Stimulated activated CD4-positive, alpha-beta T cell treated with anti-CD3 and anti-CD28 coated beads, TNF-alpha, amount 100 ng/mL, for 24 hours (primary cell): ENCODE results near the gene GID4.

Experiments
- DNase-seq, 3 experiments: peaks; one replicate each; pipeline ENCODE4 v3.0.0-alpha.2; 2020; ENCODE audit warnings: low read depth in 3 of 3

The GID4 gene

DNA sequence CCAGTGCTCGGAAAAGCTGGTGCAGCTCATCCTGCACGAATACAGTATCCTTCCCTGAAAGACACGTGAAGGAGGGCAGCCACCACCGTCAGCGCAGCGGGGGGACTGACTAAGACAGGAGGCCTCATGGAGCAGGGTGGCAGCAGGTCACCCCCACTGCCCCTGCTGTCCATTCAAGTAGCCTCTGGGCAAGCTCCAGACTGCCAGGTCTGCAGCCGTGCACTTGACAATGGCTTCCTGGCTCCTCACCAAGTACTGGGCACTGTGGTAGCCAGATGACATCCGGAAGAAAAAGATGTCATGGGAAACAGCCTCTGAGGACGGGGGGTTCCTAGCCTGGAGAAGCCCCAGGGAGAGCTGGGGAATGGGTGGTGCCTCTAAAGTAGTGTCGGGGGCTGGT lies 61.4 kb downstream of the GID4 start:
- no peak for DNase-seq

DNA sequence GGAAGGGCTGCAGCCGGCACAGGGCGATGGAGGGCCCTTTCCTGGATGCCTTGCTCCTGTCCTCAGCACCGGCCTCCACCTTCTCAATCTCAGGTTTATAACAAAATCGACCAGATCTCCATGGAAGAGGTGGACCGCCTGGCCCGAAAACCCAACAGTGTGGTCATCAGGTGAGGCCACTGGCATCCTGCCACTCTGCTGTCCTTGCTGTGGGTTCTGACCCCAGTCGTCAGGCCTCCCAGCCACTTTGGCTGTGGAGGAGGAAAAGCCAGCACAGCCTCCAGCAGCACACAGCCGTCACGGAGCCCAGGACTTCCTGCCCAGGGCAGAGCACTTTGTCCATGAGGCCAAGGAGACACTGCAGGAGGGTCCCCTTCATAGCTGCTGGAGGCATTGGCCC lies 62.6 kb downstream of the GID4 start:
- no peak for DNase-seq

DNA sequence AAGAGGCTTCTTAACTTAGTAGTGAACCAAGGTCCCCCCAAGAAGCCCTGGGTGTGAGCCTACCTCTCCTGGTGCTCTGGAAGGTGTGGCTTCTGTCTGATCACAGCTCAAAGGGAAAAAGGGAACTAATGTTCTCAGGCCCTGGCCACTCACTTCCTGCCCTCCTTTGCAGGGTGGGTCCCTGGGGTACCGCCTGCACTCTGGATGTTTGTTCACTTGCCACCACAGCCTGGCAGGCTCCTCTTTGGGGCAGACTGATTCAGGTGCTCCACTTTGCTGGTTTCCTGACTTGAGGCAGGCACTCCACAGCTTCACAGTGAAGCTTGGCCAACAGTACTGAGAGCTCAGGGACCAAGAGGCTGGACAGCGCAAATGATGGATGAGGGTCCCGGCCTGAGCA lies 63.4 kb downstream of the GID4 start:
- DNase-seq: no peak

DNA sequence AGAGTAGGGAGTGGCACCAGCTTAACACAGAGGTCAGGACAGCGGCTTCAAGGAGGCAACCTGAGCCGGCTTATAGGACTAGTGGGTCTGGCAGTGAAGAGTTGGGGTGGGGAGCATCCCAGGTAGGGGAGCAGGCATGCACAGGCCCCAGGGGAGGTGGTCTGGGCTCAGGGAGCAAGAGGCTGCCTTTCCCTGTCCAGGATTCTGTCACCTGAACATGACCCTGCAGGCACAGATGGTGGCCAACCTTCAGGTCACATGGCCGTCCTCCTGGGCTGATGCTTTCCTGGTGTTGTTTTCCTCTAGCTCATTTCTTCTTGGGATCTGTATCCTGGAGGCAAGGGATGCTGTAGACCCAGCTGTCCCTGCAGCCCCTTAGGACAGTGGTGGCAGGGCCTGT lies 65.8 kb downstream of the GID4 start:
- no peak for DNase-seq

DNA sequence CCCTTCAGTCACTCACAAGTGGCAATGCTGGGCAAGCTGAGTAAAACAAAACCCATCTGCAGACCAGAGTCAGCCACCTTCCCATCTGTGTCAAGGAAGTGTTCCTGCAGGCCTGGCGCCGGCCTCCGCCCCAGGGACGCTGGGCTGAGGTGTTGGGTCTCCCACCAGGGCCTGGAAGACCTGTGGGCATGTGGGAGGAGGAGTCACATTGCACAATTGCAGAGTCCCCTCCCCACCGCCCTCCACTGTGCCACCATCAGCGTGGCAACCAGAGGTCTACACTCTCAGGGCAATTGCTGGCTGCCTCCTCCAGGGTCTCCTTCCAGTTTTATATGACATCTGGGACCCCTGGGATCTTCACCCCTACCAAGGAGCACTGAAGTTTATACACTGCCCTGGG lies 66.4 kb downstream of the GID4 start:
- DNase-seq: no peak

DNA sequence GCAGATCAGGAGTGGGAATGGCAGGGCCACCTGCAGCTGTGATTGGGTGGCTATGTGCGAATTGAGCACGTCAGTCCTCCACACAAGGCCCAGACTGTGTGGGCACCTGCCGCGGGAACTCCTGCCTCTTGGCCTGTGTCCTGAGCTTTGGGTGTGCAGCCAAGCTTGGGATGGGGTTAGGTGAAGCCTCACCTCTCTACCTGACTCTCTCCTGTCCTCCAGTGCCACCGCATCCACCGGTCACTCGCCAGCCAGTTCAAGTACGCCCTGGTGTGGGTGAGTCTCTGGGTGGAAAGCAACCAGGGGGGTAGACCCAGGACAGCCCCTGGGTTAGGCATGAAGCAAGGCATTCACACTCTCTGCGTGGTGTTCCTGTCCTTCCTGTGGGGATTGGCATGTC lies 67.0 kb downstream of the GID4 start:
- DNase-seq: no peak

DNA sequence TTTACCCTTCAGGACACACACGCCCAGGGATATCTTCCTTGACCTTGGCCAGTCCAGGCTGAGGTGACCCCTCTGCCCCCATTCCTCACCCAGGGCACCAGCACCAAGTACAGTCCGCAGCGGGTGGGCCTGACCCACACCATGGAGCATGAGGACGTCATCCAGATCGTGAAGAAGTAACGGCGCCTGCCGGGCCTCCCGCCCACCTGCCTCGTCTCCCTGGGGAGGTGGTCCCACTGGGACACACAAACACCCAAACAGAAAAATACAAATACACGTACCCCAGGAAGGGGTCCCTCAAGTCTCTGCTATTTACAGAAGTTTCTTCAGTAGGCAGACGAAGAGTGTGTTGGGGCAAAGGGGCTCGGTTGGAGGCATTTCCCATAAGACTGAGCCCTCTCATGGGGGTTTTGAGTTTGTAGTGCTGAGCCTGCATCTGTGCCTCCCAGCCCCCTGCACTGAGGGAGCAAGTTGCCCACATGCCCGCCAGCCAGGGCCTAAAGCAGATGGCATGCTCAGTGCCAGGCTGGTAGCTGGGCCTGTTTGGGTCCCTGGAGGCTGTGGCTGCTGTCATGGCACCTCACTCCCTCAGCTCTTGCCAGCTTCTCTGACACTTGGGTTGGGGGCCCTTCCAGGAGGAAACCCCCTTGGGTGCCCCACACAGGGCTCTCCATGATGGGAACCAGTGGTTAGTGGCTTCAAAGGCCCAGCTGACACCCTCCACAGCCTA lies 68.0 kb downstream of the GID4 start:
- no peak for DNase-seq

DNA sequence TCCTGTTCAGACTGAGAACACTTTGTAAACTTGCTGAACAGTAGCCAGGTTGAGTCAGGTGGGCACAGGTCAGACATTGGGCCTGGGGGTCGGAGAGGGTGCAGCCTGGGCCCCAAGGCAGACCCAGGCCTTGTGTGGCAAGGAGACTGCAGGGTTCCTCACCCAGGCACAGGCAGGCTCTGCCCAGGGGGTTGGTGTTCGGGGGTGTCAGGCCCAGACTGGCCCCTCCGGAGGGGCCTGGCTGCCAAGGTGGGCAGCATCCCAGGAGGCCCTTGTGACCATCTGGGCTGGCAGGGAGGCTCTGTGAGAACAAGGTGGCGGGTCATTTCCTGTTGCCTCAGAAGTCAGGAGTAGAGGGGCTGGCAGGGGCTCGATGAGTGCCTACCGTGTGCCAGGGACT lies 68.8 kb downstream of the GID4 start:
- DNase-seq: no peak

DNA sequence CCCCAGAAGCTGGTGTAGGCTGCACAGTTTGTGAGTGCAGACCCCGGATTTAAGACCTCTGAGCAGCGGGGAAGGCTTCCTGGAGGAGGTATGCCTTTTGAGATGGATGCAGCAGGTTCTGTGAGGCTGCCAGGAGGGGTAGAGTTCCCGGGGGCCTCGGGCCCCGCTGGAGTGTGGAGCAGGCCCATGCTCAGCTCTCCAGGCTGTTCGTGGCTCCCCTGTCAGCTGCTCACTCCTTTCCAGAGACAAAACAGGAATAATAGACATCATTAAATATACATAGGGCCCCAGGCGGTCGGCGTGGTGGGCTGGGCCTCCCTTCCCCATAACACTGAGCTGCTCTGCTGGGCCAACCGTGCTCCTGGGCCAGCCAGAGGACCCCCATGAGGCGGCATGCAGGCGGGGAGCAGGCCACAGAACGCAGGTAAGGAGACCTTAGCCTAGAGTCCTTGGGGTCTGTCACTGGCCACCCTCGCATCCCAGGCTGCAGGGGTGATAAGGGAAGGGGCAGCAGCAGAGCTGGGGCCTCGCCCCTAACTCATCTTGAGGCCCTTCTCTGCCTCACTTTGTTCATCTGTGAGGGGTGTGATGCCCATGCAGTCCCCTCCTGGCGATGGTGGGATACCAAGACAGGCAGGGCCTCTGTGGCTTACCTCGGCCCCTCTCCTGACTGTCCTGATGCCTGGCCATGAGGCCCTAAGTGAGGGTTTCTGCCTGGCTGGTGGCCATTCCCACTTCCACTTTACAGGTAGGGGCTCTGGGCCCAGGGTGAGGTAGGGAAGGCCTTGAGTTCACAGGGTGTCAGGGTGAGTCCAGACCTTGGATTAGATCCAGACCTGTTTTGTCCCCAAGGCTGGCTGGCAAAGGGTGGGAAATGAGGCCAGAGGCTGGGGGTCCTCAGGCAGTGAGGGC lies 69.4 kb downstream of the GID4 start, which contains the start of gene MYO15A:
Gene MYO15A (plus strand): TSS at position 356 of the 912 bp plus-strand sequence. CDS start 10,045 bp downstream, outside the sequence.
- DNase-seq: no peak

DNA sequence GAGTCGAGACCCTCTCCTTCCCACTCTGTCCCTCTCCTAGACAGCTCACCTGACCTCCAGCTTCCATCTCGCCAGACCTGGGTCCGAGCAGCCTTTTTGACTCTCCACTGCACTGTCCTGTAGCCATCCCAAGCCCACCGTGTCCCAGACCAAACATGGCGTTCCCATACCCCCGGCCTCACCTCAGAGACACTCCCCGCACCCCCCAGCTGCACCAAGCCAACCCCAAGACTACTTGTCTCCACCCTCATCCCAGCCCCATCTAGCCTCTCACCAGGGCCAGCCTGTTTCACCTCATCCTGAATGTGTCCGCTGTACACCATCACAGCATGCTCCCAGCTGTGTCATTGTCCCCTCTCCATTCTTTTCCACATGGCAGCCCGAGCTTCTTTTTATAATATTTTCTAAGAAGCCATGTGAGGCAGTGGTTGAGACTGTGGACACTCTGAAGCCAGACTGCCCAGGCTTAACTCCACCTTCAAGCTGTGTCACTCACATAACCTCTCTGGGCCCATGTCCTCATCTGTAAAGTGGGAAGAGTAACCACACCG lies 70.8 kb downstream of the GID4 start:
- DNase-seq: no peak

DNA sequence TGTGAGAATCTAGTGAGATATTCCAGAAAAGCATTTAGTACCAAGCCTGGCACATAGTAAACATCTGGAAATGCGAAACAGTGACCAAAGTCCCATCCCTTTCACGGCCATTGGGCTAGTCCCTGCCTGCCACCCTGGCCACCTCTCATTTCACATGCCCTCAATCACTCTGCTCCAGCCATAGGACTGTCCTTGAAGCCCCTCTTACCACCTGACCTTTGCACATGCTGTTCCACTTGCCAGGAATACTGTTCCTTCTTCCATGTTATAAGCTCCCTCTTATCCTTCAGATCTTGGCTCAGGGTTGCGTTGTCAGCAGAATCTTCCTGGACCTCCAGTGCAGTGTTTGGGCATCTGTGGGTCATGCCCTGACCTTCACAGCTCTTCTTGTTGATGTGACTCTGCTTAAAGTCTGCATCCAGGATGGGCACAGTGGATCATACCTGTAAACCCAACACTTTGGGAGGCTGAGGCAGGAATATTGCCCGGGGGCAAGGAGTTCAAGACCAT lies 71.5 kb downstream of the GID4 start:
- no peak for DNase-seq

DNA sequence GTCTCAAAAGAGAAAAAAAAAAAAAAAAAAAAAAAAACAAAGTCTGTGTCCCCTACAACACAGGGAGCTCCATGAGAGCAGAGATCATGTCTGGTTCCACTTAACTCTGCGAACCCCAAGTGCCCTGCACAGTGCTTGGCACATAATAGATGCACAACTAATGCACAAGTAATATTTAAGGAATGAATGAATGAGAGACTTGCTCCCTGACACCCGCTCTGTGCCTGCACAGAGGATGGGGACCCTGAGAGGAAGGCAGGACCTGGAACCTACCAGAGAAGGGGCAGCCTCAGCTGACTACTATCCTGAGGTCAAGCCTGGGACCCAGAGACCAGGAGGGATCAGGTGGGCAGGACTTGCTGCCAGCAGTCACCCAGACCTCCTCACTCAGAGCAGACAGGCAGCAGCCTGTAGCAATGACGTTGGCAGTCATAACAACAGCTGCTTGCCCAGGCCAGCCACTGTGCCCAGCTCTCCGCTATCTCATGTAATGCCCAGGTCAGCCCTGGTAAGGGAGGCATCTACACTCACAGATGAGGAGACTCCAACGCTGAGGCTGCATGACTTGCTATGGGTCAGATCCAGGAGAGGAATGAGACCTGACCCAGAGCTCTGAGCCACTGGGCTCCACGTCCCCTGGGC lies 72.2 kb downstream of the GID4 start:
- DNase-seq: no peak

DNA sequence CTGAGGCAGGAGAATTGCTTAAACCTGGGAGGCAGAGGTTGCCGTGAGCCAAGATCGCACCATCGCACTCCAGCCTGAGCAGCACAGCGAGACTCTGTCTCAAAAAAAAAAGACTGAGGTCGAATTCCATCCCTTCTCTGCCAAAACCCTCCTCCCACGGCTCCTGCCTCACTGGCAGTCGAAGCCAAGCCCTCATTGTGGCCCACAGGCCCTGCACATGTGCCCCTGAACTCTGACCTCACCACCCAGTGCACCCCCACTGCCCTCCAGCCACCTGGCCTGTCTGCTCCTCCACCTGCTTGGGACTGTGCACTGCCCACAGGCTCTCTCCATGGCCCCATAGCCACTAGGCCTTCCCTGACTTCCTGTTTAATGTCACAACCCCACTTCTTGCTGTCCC lies 76.3 kb downstream of the GID4 start:
- no peak for DNase-seq

DNA sequence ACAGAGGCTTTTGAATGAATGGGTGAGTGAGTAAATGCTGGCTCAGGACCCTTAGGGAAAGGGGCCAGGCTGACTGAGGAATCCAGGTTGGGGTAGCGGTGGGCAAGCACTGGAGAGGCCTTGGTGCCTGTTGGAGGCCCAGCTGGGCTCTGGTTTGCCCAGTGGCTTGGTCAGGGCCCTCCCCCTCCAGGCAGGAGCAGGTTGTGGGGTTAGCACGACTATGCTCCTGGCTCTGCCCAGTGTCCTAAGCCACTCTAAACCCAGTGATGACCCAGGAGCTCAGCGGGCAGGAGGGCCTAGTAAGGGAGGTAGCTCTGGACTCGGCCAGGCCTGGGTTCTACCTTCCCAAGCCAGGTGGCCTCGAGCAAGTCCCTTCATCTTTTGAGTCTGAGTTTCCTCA lies 76.9 kb downstream of the GID4 start:
- DNase-seq: no peak

DNA sequence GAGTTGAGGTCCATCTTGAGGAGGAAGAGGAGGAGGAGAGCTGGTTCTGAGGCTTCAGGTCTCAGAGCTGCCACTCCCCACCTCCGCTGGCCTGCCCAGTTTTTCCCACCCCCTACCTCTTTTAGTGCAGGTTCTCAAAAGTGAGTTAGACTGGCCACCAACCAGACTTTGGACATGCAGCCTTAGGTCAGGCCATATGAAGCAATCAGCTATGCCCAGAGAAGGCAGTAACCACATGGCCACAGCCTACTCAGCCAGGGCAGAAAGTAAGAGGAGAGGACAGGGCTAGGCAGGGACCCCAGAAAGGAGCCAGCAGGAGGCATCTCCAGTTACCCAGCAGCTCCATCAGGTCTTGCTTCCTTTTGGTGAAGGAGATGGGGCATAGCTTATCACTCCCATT lies 78.3 kb downstream of the GID4 start:
- DNase-seq: no peak
